Tibial artery (tissue), 4 donors: ENCODE results near the gene KCNMA1.

Experiments used
- DNase-seq, 2 donors: peaks; one replicate each; pipeline ENCODE4 v3.0.0-alpha.2; 2019
- H3K27ac ChIP-seq, 2 donors: fragments of 200-600 bp; sonication (generic) in 1 of 2; 1 replicate in 1 of 2; 2 replicates in 1 of 2; pipeline ENCODE4 v1.5.1; 2018 to 2019; ENCODE audit warnings: mild to moderate bottlenecking in 1 of 2
- H3K27me3 ChIP-seq, 2 donors: fragments of 200-600 bp; sonication (generic) in 1 of 2; one replicate each; pipeline versions ENCODE4 v1.5.1 to v1.6.0; 2016 to 2019
- H3K36me3 ChIP-seq, 3 donors: fragments of 200-600 bp; sonication (generic) in 2 of 3; one replicate each; pipeline ENCODE4 v1.5.1; 2016 to 2019; ENCODE audit warnings: mild to moderate bottlenecking in 2 of 3
- H3K4me1 ChIP-seq, 4 donors: fragments of 200-600 bp; sonication (generic) in 2 of 4; 1 replicate in 3 of 4; 2 replicates in 1 of 4; pipeline ENCODE4 v1.5.1; 2016 to 2019
- H3K4me3 ChIP-seq, 2 donors: fragments of 200-600 bp; sonication (generic) in 1 of 2; 1 replicate in 1 of 2; 2 replicates in 1 of 2; pipeline ENCODE4 v1.5.1; 2018 to 2019; ENCODE audit warnings: mild to moderate bottlenecking in 2 of 2
- H3K9me3 ChIP-seq, 3 donors: fragments of 200-600 bp; sonication (generic) in 1 of 3; one replicate each; pipeline ENCODE4 v1.5.1; 2016 to 2019
- CTCF ChIP-seq, 2 experiments: fragments of 200-600 bp in 1 of 2; fragments of 450-650 bp in 1 of 2; IDR thresholded peaks; one replicate each; pipeline ENCODE4 v1.5.1; 2017 to 2019; ENCODE audit warnings: antibody characterized with exemption in 2 of 2, mild to moderate bottlenecking in 1 of 2, moderate library complexity in 1 of 2
- intact Hi-C: fragments of 100-400 bp; cut with DNase I; formaldehyde crosslinking; loops from one replicate; pipeline ENCODE4 v1.15.0; 2023; ENCODE audit warnings: low total_unique reads

The KCNMA1 gene

GRCh38 chr10:77548157-77548556 lies 89.5 kb downstream of the KCNMA1 start:
- H3K27ac ChIP-seq = peak overlapping the region; percentile 79 to 84
- no peak for DNase-seq
- H3K4me1 ChIP-seq = peaks cover 0 to 86% (median 59%) of the 10 kb centered on the region in 4 donors

GRCh38 chr10:77547307-77548050 lies 90.1 kb downstream of the KCNMA1 start:
- H3K27ac ChIP-seq = peak overlapping the region; percentile 79 to 84
- H3K4me1 ChIP-seq = peaks cover 0 to 82% (median 52%) of the 10 kb centered on the region in 4 donors
- intact Hi-C loops = no loop called here
- no peak for TF ChIP-seq CTCF (IDR thresholded peaks at IDR 0.05)
- H3K9me3 ChIP-seq = no peaks in the 10 kb centered on the region
- no peak overlapping the region for H3K4me3 ChIP-seq
- H3K36me3 ChIP-seq = no peaks in the 10 kb centered on the region
- H3K27me3 ChIP-seq = no peaks in the 10 kb centered on the region
- DNase-seq = no peak

More at GRCh38 chr10:77548157-77548556, 89.5 kb downstream of the KCNMA1 start:
- Histone ChIP-seq H3K4me3 (no peak overlapping the region), H3K9me3 (no peaks in the 10 kb centered on the region), H3K27me3 (no peaks in the 10 kb centered on the region), H3K36me3 (no peaks in the 10 kb centered on the region)
- no peak for TF ChIP-seq CTCF (IDR thresholded peaks at IDR 0.05)
- intact Hi-C loops = no loop called here

- Histone ChIP-seq H3K27ac (peak overlapping the region; percentile 79 to 84), H3K9me3 (no peaks in the 10 kb centered on the region), H3K4me1 (peaks cover 0 to 80% (median 47%) of the 10 kb centered on the region in 4 donors)
These were observed 91.6 kb downstream of the KCNMA1 start for GRCh38 chr10:77546042-77546441.

GRCh38 chr10:77545585-77545984 lies 92.0 kb downstream of the KCNMA1 start:
- H3K4me3 ChIP-seq = no peak overlapping the region
- no peak for TF ChIP-seq CTCF (IDR thresholded peaks at IDR 0.05)
- no peaks in the 10 kb centered on the region for H3K9me3 ChIP-seq
- peak overlapping the region; percentile 79 to 84 for H3K27ac ChIP-seq
- DNase-seq = no peak
- no peaks in the 10 kb centered on the region for H3K36me3 ChIP-seq
- intact Hi-C loops = no loop called here
- no peaks in the 10 kb centered on the region for H3K27me3 ChIP-seq
- H3K4me1 ChIP-seq = peaks cover 0 to 75% (median 44%) of the 10 kb centered on the region in 4 donors

More at GRCh38 chr10:77546042-77546441, 91.6 kb downstream of the KCNMA1 start:
- intact Hi-C loops = no loop called here
- H3K27me3 ChIP-seq = no peaks in the 10 kb centered on the region
- no peak for TF ChIP-seq CTCF (IDR thresholded peaks at IDR 0.05)
- H3K36me3 ChIP-seq = no peaks in the 10 kb centered on the region
- H3K4me3 ChIP-seq = no peak overlapping the region
- DNase-seq = no peak

- no peak for DNase-seq
- H3K4me3 ChIP-seq = no peak overlapping the region
- H3K4me1 ChIP-seq = peaks cover 0 to 65% (median 35%) of the 10 kb centered on the region in 4 donors
- no peaks in the 10 kb centered on the region for H3K27me3 ChIP-seq
- no peak for TF ChIP-seq CTCF (IDR thresholded peaks at IDR 0.05)
- intact Hi-C loops = no loop called here
- peak overlapping the region in 1 of 2 donors; percentile 84 for H3K27ac ChIP-seq
- H3K36me3 ChIP-seq = no peaks in the 10 kb centered on the region
- no peaks in the 10 kb centered on the region for H3K9me3 ChIP-seq
These were observed 93.0 kb downstream of the KCNMA1 start for GRCh38 chr10:77544617-77545016.
